Gastroesophageal sphincter (tissue), 4 donors: ENCODE measurements around the gene HIKESHI. TPM values are rescaled to one million over a fixed set of nuclear protein-coding genes. Genes with fewer than 3 reads are reported as not detected.

Source experiments
- ATAC-seq: fragments of 150-250 bp; one replicate; pipeline ENCODE4 v1.9.1; 2016; ENCODE audit warnings: mild to moderate bottlenecking, moderate library complexity
- H3K27ac ChIP-seq, 4 donors: fragments of 200-600 bp; sonication (generic) in 3 of 4; 1 replicate in 3 of 4; 2 replicates in 1 of 4; pipeline ENCODE4 v1.5.1; 2016 to 2019
- H3K27me3 ChIP-seq: fragments of 200-600 bp; sonication (generic); one replicate; pipeline ENCODE4 v1.5.1; 2019
- H3K36me3 ChIP-seq, 2 donors: fragments of 200-600 bp; sonication (generic); one replicate each; pipeline ENCODE4 v1.5.1; 2019; ENCODE audit warnings: control low read depth in 1 of 2
- H3K4me1 ChIP-seq, 3 donors: fragments of 200-600 bp; sonication (generic); 1 replicate in 2 of 3; 2 replicates in 1 of 3; pipeline ENCODE4 v1.5.1; 2016 to 2019; ENCODE audit warnings: control low read depth in 2 of 3
- H3K4me3 ChIP-seq, 2 donors: fragments of 200-600 bp; sonication (generic); one replicate each; pipeline ENCODE4 v1.5.1; 2019; ENCODE audit warnings: mild to moderate bottlenecking in 1 of 2, moderate library complexity in 1 of 2
- H3K9me3 ChIP-seq, 3 donors: fragments of 200-600 bp; sonication (generic); one replicate each; pipeline ENCODE4 v1.5.1; 2017 to 2019; ENCODE audit warnings: control low read depth in 2 of 3
- EP300 ChIP-seq: sonication (generic); formaldehyde crosslinking; IDR thresholded peaks from one replicate; pipeline ENCODE4 v1.6.1; 2017; ENCODE audit warnings: antibody characterized with exemption, mild to moderate bottlenecking
- POLR2A ChIP-seq, 2 donors: fragments of 450-650 bp; IDR thresholded peaks; one replicate each; pipeline ENCODE4 v1.6.1; 2017; ENCODE audit warnings: antibody characterized with exemption in 2 of 2, mild to moderate bottlenecking in 2 of 2, moderate library complexity in 1 of 2
- POLR2AphosphoS5 ChIP-seq: sonication (generic); formaldehyde crosslinking; IDR thresholded peaks from one replicate; pipeline ENCODE4 v1.6.1; 2017; ENCODE audit warnings: antibody characterized with exemption
- WGBS, 2 donors: methylation state at CpG; one replicate each; pipeline ENCODE4 v1.1.5; 2018; ENCODE audit warnings: low coverage in 1 of 2; 5-methylcytosine and 5-hydroxymethylcytosine counted together
- total RNA-seq, 4 donors: library from RNA; depleted of rRNA; stranded (reverse); fragments of >200 nt; gene quantifications; one replicate each; pipeline ENCODE4 v1.1.0, GENCODE V29; 2016
- TF ChIP-seq, protein P1 (sequence below), 4 experiments: fragments of 200-600 bp in 2 of 4; fragments of 450-650 bp in 2 of 4; sonication (generic) in 1 of 4; IDR thresholded peaks; one replicate each; pipeline ENCODE4 v1.5.1; 2017 to 2019; ENCODE audit warnings: antibody characterized with exemption in 4 of 4, mild to moderate bottlenecking in 2 of 4, moderate library complexity in 2 of 4

The HIKESHI gene, protein sequence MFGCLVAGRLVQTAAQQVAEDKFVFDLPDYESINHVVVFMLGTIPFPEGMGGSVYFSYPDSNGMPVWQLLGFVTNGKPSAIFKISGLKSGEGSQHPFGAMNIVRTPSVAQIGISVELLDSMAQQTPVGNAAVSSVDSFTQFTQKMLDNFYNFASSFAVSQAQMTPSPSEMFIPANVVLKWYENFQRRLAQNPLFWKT
- total RNA-seq = 10 to 100 TPM; 36.3 to 55.9 (median 46.3) TPM

DNA sequence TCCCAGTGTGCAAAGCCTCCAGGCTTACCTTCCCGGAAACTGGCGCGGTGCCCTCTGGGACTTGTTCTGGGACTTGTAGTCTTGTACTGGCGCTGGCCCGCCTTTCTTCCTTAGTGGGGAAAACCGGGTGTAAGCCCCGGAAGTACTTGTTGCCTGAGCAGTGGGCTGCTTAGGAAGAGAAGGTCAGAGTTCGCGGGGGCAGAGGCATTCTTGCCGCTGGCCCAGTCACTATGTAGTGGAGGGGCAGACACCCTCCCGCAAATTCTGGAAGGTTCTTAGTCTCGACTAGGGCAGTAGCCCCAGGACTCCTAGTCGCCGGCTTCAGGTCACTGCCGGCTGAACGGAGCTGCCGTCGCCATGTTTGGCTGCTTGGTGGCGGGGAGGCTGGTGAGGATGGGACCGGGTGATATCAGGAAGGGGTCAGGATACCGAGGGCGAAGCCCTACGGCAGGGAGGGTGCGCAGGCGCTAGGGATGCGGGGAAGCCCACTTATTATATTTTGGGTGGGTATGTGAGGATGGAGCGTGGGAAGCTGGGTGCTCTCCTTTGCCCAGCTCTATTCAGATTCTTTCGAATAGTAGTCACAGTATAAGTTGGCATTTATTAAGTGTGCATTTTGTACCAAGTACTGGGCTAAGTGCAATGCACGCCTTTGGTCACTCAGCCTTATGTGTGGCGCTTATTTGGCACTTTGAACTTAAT lies at the start of gene HIKESHI:
Gene HIKESHI (plus strand): TSS at position 149 of the 702 bp plus-strand sequence. CDS start 209 bp downstream, at position 358.
- peaks cover 7 to 31% (median 10%) of the 10 kb centered on the region in 3 donors for H3K4me1 ChIP-seq
- peak within 1 kb of the TSS; percentile 56 to 88 (median 87) for H3K27ac ChIP-seq
- TF ChIP-seq POLR2A (IDR thresholded peaks at IDR 0.05) (peak; percentile 20 to 39), EP300 (no peak), POLR2AphosphoS5 (peak; percentile 84)
- TF ChIP-seq, protein P1, sequence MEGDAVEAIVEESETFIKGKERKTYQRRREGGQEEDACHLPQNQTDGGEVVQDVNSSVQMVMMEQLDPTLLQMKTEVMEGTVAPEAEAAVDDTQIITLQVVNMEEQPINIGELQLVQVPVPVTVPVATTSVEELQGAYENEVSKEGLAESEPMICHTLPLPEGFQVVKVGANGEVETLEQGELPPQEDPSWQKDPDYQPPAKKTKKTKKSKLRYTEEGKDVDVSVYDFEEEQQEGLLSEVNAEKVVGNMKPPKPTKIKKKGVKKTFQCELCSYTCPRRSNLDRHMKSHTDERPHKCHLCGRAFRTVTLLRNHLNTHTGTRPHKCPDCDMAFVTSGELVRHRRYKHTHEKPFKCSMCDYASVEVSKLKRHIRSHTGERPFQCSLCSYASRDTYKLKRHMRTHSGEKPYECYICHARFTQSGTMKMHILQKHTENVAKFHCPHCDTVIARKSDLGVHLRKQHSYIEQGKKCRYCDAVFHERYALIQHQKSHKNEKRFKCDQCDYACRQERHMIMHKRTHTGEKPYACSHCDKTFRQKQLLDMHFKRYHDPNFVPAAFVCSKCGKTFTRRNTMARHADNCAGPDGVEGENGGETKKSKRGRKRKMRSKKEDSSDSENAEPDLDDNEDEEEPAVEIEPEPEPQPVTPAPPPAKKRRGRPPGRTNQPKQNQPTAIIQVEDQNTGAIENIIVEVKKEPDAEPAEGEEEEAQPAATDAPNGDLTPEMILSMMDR (IDR thresholded peaks at IDR 0.05) = no peak
- H3K27me3 ChIP-seq = no peaks in the 10 kb centered on the region
- peak; percentile 99 for ATAC-seq
- no peaks in the 10 kb centered on the region for H3K9me3 ChIP-seq
- peak within 1 kb of the TSS; percentile 69 to 97 for H3K4me3 ChIP-seq
- 0% methylated on average over 7 to 17 of the region's 30 CpGs for WGBS, 2 donors
- H3K36me3 ChIP-seq = no peaks in the 10 kb centered on the region

DNA sequence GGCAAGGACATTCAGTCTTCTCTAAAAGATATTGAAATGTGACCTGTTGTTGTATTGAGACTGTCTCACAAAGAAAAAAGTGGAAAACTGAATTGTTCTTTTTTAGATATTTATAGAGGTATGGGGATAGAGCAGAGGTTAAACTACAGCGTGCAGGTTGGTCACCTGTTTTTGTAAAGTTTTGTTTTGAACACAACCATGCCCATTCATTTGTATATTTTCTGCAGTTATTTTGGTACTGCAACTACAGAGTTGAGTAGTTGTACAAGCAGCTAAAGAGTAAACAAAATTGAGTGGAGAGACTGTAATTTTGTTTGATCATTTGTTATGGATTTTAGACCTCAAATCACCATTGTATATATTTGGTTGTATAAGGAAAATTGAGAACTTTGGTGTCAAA lies 46.1 kb upstream of the HIKESHI start:
- no peak for ATAC-seq
- TF ChIP-seq POLR2A (IDR thresholded peaks at IDR 0.05) (no peak), POLR2AphosphoS5 (no peak), EP300 (no peak)
- TF ChIP-seq, protein P1 (IDR thresholded peaks at IDR 0.05) = no peak
- 80 to 81% methylated on average over 1 of the region's 1 CpG for WGBS, 2 donors
- Histone ChIP-seq H3K4me3 (no peak overlapping the region), H3K27ac (no peak overlapping the region), H3K27me3 (no peaks in the 10 kb centered on the region), H3K9me3 (no peaks in the 10 kb centered on the region), H3K36me3 (peaks cover 0 to 54% of the 10 kb centered on the region in 2 donors), H3K4me1 (no peaks in the 10 kb centered on the region)

DNA sequence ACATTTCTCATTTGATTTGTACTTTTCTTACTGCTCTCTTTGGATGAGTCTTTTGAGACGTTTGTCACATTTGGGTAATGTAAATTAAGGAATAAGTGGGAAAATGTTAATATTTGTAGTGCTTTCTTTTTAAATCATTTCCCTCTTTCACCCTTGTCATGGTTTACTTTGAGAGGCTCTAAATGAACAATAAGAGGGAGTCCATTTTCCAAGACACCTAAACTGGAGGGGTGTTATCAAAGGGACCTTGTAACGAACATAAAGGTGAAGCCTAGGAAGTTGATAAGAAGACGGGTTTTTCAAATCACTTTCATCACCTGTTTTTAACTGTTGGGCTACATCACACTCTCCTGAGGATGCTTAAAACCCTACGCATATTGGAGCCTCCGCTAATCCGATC lies 45.4 kb upstream of the HIKESHI start:
- no peak for ATAC-seq

DNA sequence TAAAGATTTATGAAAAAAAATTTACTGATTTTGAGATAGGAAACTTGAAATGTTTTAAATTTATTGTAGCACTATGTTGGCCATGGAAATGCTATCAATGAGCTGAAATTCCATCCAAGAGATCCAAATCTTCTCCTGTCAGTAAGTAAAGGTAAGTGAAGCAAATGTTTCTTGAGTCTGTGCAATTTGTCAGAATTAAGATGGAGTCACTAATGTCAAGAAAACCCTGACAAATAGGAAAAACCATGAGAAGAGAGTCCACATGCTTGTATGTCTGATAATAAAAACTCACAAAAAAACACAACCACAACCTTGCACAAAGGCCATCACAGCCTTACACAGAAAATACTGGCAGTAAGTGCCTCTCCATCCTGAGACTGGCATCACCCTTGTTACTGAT lies 44.6 kb upstream of the HIKESHI start:
- ATAC-seq = no peak
- H3K27me3 ChIP-seq = no peaks in the 10 kb centered on the region
- no peaks in the 10 kb centered on the region for H3K4me1 ChIP-seq
- no peak overlapping the region for H3K27ac ChIP-seq
- H3K4me3 ChIP-seq = no peak overlapping the region
- peaks cover 0 to 69% of the 10 kb centered on the region in 2 donors for H3K36me3 ChIP-seq
- H3K9me3 ChIP-seq = no peaks in the 10 kb centered on the region
- TF ChIP-seq POLR2A (IDR thresholded peaks at IDR 0.05) (no peak), EP300 (no peak), POLR2AphosphoS5 (no peak)
- TF ChIP-seq, protein P1 (IDR thresholded peaks at IDR 0.05) = no peak

More for the DNA sequence above, 45.4 kb upstream of the HIKESHI start:
- WGBS, 2 donors = 64 to 81% methylated on average over 5 of the region's 6 CpGs
- H3K4me3 ChIP-seq = no peak overlapping the region
- no peak for TF ChIP-seq POLR2A (IDR thresholded peaks at IDR 0.05)
- no peak for TF ChIP-seq EP300
- TF ChIP-seq POLR2AphosphoS5 = no peak
- TF ChIP-seq, protein P1 (IDR thresholded peaks at IDR 0.05) = no peak
- no peak overlapping the region for H3K27ac ChIP-seq
- H3K4me1 ChIP-seq = no peaks in the 10 kb centered on the region
- H3K9me3 ChIP-seq = no peaks in the 10 kb centered on the region
- no peaks in the 10 kb centered on the region for H3K27me3 ChIP-seq
- peaks cover 0 to 61% of the 10 kb centered on the region in 2 donors for H3K36me3 ChIP-seq

DNA sequence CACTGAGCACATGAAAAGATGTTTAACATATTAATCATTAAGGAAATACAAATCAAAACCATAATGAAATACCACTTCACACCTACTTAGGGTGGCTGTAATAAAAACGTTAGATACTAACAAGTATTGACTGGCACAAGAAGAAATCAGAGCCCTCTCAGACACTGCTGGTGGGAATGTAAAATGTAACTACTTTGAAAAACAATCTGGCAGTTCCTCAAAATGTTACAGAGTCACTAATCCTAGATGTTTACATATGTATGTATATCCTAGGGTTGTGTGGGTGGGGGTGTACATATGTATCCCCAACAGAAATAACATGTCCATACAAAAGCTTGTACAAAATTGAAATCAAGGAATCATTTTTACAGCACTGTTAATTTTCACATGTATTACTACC lies 42.3 kb upstream of the HIKESHI start:
- 20 to 43% methylated on average over 1 of the region's 1 CpG for WGBS, 2 donors
- Histone ChIP-seq H3K4me1 (no peaks in the 10 kb centered on the region), H3K9me3 (no peaks in the 10 kb centered on the region), H3K4me3 (no peak overlapping the region), H3K27ac (no peak overlapping the region), H3K27me3 (no peaks in the 10 kb centered on the region), H3K36me3 (peaks cover 0 to 80% of the 10 kb centered on the region in 2 donors)
- TF ChIP-seq, protein P1 (IDR thresholded peaks at IDR 0.05) = no peak
- TF ChIP-seq POLR2A (IDR thresholded peaks at IDR 0.05) = no peak
- TF ChIP-seq EP300 = no peak
- no peak for TF ChIP-seq POLR2AphosphoS5
- no peak for ATAC-seq
